SHP77 treated with DMSO at 0.1 percent for 48 hours (cell line): ENCODE data around the gene SLC1A2.
A peak's percentile ranks its signal among the peaks of the same experiment; 100 is the strongest.

Experiments used
- DNase-seq: peaks from one replicate; lab custom pipeline; 2025; lab: John Stamatoyannopoulos, UW

SLC1A2 gene

DNA sequence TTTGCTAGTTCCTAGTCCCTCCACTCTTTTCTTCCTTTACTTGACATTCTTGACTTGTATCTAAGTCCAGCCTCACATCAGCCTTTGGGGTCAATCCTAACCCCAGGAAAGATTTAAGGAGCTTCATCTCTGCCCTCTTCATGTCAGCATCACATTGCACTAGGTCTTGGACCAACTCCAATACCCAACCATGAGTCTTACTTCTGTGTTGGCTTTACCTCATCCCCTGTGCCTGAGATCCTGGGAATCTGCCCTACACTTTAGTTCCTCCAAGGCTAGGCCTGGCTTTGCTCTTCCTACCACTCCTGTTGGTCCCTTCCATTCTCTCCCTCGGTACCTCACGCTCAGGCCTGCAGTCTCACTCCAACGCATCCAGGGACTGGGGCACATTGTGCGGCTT is 117.0 kb downstream of the SLC1A2 start:
- no peak for DNase-seq

DNA sequence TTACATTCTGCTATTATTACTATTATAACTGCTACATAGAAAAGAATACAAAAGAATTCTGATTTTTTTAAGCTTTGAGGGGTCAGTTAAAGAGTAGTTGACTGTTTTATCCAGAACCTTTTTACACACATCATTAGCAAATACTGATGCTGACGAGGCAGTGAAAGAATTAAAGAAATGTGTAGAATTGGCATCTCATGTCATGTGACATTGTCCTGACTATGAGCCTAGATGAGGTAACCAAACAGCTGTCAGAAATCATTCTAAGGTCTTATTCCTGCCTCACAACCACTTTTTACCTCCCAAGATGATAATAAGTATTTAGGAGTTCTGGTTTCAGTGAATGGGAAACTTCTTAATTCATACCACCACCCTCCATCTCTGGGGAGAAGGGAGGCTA is 121.0 kb downstream of the SLC1A2 start:
- no peak for DNase-seq

DNA sequence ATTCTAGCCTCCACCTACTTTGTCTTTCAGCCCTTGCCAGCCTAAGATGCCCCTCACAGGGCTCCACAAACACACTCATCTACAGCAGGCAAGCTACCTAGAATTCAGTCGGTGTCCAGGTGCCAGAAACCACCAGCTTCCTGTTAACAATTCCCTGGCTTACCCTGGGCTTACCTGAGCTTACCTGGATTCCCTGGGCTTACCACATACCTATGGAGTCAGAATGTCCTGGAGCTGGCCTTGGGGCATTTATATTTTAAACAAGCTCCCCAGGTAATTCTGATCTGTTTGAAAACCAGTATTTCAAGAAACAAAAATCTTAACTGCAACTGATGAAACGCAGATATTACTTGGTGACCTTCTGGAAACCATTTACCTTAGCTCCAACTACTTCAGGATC is 123.6 kb downstream of the SLC1A2 start:
- no peak for DNase-seq

DNA sequence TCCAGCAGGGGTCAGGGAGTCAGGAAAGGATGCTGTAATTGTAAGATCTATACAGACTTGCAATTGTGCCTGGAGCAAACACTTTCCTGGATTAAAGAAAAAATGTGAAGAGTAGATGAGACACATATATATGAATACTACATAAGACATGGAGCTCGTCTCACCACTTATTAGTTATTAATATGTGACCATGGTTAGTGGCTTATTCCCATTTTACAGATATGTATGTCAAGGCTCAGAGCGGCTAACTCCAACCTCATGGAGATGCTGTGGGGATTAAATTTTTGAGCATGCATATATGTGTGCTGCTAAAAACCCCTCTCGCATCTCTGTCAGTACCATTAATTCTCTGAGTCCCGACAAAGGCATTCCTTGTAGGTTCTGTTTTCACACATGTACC is 125.7 kb downstream of the SLC1A2 start:
- DNase-seq: no peak

DNA sequence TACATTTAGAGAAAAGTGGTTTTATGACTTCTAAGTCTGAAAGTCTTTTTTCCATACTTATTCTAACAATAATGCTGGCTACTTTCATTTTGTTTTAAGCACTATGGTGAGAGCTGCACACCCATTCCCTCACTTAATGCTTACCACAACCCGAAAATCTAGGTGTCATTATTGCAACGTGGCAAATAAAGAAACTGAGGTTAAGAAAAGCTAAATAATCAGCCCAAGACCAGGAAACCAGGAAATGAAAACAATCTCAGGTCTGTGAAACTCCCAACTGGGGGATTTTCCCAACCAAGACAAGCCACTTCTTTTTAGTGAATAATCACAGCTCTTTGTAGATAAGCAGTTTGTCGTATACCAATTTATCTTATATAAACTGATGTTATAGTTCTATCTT is 126.3 kb downstream of the SLC1A2 start:
- DNase-seq: no peak

DNA sequence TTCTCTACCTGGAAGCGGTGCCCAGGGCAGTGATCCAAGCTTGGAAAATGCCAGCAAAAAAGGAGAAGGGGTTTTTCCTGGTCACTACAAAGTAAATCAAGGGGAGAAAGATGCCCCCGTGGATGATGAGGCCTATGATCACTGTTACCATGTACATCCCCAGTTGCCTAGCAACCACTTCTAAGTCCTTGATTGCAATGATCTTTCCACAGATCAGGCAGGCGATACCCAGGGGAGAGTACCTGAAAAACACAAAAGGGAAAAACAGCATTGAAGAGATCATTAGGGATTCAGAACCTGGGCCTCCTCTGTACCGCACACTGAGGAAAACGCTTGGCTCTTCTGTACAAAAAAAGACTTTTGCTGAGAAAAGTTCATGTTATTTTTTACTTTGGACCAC is 127.1 kb downstream of the SLC1A2 start:
- no peak for DNase-seq

DNA sequence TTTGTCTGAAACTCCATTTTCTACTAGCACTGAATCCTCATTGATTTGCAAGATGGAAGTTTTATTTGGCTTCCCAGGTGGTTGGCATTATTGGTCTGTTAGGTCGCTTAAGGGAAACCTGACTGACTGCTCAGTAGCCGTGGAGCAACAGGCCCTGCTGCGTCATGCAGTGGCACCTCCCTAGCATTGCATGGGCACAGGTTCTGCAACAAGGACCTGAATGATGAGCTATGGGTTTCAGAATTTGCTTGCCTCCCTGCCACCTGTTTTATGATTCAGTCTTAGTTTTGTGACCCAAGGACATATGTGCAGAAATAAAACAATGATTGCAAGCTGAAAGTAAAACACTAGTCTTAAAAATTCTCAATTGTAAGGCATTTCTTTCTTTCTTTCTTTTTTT is 128.5 kb downstream of the SLC1A2 start:
- DNase-seq: no peak

DNA sequence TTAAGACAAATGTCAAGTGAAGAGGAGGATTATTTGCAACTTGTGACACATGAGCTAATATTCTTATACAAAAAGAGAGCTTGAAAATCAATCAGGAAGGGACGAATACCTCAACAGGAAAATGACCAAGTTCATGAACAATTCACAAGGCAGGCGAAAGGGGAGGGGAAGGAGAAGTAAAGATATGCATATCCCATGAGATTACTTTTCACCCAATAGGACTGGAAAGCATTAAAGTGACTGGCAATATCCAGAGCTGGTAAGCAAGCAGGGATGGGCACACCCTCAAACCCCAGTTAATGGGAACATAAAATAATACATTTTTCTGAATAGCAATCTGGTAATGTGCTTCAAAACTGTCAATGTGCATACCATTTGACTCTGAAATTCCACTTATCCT is 129.5 kb downstream of the SLC1A2 start:
- DNase-seq: no peak

DNA sequence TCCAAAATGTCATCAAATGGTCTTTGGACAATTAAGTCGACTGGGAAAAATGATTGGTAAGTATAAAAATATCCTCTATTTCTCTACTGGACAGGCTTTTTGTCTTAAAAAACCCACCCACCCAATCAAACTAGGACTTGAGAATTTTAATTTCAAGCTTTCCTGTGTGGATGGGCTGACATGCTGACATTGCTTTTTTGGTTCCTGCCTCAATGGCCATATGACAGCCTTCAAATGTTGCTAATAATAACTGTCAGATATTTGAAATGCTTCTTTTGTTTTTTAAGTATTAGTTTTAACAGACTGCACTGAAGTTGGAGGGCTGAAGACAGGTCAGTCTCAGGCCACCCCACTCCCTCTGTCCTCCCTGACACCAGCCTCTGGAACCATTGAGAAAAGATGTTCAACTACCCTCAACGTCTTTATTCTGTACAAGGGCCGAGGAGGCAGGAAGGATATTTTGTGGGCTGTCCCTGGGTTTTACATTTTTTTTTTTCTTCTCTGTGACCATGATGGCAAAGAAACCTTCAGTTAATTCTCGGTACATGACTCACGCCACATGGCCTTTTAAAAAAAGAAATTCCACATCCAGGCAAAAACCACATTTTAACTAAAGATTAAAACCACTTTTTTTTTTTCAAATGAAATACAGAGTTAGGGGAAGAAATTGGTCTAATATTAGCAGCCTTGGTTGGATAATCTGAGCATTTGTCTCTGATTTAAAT is 130.4 kb downstream of the SLC1A2 start:
- DNase-seq: no peak

DNA sequence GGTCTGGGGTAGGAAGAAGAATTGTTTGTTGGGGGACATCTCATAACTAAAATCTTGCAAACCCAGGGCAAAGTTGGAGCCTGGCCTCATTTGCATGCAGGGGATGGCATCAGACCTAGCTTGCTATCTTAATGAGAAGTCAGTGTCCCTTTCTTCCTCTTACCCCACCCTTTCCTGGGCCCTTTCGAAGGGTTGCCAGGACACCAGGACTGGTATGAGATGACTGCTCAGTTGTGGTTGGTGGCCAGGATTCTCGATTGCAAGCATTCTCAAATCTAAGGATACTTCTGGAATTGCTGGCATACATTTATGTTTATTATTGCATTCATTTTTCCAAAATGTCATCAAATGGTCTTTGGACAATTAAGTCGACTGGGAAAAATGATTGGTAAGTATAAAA is 131.0 kb downstream of the SLC1A2 start:
- DNase-seq: no peak

DNA sequence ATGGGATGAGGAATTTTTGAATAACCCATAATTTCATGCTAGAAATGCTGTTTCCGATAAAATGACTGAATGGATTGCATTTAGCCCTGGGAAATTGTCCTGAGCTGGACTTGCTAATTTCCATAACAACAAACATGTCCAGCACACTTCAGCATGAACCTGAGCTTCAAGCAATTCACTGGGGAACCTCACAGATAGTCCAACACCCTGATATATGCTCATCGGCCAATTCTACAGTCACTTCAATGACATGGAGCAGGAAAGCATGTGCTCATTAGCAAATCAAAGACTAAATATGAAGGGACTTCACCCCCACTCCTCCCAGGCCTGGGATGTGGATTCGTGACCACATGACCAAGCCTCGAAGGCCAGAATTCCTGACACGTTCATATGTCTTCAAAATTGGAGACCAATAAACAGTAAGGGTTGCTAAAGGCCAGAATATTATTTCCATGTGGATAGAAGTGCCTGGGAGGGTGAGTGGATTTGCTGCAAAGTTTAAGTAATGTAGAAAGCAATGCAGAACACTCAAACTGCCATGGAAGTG is 131.9 kb downstream of the SLC1A2 start:
- no peak for DNase-seq

DNA sequence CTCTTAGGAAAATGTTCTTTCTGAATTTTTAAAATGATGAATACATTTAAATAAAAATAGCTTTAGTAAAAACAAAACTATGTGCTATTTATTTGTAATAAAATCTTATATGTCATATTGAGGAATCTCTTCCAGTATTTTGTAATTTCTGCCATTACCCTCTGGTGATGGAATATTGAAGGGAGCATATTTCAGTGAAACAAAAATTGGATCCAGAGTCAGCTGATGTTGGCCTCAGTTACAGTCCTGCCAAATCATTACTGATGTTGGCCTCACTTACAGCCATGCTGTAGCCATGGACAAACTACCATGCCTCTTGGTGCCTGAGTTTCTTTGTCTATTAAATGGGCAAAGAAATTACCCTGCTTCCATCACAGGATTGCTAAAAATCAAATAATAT is 133.2 kb downstream of the SLC1A2 start:
- DNase-seq: no peak

DNA sequence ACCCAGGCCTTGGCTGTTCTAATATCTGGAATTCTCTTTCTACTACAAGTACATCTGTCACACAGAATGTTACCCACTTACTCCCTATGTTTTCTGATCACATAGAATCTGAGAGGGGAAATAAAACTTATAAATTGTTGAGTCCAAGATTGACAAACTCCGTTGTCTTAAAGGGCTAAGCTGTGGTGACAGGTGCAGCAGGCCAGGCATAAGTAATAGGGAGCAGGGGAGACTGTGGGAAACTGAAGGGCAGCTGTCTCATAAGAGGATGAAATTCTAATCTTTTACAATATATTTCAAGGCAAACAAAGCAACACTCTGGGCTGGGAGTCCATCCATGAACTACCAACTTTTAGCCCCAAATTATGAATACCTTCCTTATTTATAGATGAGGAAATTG is 133.9 kb downstream of the SLC1A2 start:
- no peak for DNase-seq

DNA sequence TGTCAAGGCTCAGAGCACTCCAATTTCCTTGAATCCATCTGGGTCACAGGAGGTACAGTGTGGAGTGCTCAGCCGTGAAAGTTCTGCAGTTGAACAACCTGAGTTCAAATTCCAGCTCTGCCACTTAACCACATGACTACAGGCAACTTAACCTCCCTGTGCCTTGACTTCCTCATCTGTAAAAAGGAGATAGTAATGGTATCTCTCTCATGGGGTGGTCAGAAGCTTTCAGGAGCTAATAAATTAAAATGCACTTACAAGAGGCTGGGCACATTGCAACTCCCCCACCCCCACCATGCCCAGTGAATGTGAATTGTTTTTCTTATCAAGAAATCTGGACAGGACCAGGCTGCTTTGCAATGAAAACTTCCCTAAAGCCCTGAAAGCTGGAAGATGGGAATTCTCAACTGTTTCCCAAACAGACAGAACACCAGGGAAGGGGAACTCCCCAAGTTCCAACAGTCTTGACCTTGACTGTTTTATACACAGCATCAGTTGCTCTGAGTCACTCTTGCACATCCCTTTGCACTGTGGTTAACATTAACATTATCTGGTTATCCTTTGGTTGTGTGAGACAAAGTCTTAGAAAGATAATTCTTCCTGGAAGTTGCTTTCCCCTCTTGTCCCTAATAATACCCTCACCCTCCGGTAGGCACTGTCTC is 137.0 kb downstream of the SLC1A2 start:
- DNase-seq: no peak

DNA sequence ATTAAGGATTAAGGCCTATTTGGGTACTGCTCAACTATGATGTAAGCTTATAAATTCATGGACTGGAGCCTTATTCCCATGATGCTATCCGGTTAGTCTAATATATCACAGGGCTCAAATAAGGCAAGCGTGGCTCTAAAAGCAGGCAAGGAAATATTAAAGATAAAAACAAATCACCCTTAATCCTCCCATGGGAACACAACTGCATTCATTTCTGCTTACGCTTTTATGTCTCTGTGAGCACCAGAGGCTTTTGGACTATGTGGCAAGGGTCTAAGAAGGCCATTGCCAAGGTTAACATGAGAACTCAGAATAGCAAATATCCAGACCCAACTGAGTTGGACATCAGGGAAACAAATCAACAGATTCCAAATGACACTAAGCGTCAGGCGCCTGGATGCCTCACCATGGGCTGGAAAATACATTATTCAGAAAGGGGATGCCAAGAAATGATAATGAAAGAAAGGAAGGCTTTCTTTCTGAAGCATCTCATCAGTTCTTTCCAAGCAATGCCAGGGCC is 138.1 kb downstream of the SLC1A2 start:
- DNase-seq: no peak

DNA sequence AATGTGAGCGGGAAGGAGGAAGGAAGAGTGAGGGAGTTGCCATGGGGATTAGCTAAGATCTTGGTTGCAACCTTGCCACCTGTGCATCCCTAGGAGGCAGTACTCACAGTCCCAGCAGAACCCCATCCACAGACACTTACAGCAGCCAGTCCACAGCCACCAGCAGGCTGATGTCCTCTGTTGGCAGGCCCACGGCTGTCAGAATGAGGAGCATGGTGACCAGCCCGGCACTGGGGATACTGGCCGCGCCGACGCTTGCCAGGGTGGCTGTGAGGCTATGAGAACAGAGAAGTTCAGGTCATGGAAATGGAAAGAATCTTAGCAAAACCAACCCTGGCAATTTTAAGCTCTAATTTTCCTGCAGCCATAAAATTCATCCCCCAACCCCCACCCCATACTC is 138.6 kb downstream of the SLC1A2 start:
- DNase-seq: no peak

DNA sequence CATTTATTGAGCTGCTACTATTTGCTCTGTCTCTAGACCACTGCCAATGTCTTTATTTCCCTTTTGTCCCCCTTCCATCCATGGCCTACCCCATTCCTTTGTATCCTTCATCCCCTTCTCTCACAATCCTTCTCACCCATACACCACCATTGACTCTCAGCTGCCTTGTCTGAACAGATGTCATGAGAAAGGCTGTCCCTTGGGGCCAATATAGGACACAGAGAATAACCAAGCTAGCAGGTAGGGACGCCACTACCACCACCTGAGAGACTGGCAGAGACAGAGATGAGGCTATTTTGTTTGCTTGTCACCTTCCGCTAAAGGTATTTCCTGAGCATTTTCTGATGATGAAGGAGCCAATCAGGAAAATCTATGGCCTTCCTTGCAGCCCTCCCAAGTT is 141.5 kb downstream of the SLC1A2 start:
- DNase-seq: no peak

DNA sequence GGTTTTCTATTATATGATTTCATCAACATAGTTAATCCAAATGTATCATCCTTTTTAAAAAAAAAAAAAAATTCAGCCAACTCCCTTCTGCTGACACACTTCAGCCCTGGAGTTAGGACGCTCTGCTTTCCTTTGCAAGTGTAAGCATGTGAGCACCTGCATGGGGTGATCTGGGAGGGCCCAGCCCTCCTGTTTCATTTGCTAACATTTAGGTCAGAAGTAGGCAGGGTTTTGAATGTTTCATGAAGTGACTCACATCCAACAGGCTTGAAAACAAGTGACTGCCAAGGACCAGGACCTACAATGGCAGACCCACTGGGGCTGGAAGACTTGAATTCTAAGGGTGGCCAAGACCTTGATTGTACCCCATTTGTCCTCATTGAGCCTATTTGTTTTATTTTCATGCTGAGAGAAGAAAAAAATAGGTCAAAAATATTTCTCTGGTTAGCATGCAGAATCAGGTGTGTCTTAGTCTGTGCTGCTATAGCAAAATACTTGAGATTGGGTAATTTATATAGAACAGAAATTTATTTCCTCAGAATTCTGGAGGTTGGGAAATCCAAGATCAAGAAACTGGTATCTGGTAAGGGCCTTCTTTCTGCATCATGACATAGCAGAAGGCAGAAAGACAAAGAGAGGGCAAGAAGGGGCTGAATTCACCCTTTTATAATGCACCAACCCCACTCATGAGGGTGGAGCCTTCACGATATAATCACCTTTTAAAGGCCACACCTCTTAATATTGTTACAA is 142.8 kb downstream of the SLC1A2 start:
- no peak for DNase-seq

DNA sequence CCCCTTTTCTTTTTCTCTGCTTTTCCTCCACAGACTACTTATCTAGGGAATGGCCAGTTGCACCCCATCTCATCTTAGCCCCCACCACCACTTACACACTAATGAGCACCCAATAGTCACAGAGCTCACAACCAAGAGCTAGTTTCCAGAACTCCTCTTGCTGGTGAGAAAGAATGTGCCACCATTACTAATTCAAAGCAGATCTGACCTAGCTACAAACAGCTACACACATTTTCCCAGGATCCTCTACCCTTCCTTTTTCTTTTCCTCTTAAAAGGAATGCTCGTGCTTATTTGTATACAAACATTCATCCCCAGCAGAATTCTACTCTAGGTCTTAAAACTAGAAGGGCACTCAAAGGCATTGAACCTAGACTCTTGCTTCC is 143.6 kb downstream of the SLC1A2 start:
- DNase-seq: no peak

DNA sequence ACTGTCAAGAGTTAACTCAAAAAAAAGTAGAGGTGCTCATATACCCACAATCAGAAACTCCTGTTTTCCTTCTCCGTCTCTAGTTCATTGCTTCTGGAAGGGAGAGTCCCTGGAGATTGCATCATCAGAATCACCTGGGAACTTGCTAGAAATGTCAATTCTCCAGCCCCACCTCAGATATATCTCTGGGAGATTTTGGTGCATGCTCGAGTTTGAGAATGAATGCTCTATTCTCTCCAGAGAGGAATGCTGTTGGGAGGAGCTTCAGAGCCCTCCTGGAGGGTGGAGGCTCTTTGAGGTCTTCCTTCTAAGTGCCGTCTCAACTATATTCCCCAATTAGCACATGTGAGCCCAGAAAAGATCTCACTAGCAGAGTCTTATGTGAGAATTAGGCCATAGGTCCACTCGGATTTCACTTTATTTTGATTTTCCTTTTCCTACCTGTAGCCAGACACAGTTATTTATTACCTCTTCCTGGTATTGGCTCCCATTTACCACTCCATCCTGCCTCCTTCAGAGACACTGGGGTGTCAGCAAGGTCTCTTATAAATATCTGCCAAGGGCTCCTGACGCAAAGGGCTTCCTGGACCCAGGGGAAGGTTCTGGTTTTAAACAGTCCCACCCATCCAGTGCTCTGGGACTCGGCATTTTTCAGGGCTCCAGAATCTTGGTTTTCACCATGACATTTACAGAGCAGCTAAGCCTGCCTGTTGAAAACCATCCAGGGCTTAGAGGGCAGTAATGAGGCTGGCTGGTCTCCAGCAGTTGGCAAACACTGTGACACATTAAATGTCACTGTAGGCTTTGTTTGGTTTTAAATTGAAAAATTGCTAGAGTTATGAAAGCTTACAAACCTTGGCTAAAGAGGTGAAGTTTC is 144.2 kb downstream of the SLC1A2 start:
- DNase-seq: peak; percentile 21

DNA sequence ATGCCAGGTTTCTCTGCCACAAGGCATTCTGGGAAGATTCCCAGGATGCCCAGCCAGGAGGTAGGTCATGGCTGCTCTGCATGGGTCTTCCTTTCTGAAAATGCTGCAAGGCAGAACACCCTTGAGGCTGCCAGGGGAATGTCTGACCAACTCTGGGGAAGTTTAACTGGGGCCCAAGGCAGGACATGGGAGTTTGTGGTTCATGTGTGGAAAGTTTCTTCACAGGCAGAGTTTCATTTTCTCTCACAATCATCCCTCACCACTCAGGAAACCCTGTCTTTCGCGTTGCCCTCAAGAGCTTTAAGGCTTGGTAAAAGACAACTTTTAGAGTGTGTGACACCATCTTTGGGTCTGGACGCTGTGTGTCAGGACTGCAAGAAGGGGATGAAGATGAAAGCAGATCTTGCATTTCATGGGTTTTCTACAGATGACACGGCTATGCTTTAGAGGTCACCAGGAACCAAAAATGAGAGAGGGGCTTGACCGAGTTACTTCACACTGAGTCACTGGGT is 146.9 kb downstream of the SLC1A2 start:
- DNase-seq: no peak

DNA sequence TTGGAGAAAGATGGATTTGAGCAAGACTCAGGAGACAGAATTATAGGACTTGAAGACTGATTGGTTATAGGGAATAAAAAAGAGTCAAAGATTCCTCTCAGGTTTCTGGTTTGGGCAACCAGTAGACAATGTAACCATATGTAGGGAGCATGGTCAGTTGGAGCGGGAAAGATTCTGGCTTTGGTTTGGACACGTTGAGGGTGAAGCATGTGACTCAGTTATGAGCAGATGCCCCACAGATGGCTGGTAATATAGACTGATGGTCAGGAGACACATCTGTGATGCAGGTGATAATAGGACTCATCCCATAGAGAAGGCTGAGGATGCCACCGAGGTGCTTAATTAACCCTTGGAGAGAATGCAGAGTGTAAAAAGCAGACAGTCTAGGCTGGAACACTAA is 148.3 kb downstream of the SLC1A2 start:
- DNase-seq: no peak
